ENCODE data around the gene DAB1.

DNA sequence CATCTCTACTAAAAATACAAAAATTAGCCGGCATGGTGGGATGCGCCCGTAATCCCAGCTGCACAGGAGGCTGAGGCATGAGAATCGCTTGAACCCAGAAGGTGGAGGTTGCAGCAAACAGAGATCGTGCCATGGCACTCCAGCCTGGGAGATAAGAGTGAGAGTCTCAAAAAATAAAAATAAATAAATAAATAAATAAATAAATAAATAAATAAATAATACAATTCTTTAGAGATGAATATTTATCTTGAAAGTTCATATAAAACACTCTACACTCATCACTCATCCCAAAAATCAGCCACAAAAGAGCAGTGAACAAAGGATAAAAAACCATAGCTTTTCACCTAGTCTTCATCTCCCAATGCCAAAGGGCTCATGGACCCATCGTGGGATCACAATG lies 295.9 kb downstream of the DAB1 start:
- TF ChIP-seq, protein P1, sequence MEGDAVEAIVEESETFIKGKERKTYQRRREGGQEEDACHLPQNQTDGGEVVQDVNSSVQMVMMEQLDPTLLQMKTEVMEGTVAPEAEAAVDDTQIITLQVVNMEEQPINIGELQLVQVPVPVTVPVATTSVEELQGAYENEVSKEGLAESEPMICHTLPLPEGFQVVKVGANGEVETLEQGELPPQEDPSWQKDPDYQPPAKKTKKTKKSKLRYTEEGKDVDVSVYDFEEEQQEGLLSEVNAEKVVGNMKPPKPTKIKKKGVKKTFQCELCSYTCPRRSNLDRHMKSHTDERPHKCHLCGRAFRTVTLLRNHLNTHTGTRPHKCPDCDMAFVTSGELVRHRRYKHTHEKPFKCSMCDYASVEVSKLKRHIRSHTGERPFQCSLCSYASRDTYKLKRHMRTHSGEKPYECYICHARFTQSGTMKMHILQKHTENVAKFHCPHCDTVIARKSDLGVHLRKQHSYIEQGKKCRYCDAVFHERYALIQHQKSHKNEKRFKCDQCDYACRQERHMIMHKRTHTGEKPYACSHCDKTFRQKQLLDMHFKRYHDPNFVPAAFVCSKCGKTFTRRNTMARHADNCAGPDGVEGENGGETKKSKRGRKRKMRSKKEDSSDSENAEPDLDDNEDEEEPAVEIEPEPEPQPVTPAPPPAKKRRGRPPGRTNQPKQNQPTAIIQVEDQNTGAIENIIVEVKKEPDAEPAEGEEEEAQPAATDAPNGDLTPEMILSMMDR (IDR thresholded peaks at IDR 0.05; ENCODE audit: insufficient read depth, low read length): no peak
- TF ChIP-seq, protein P2, sequence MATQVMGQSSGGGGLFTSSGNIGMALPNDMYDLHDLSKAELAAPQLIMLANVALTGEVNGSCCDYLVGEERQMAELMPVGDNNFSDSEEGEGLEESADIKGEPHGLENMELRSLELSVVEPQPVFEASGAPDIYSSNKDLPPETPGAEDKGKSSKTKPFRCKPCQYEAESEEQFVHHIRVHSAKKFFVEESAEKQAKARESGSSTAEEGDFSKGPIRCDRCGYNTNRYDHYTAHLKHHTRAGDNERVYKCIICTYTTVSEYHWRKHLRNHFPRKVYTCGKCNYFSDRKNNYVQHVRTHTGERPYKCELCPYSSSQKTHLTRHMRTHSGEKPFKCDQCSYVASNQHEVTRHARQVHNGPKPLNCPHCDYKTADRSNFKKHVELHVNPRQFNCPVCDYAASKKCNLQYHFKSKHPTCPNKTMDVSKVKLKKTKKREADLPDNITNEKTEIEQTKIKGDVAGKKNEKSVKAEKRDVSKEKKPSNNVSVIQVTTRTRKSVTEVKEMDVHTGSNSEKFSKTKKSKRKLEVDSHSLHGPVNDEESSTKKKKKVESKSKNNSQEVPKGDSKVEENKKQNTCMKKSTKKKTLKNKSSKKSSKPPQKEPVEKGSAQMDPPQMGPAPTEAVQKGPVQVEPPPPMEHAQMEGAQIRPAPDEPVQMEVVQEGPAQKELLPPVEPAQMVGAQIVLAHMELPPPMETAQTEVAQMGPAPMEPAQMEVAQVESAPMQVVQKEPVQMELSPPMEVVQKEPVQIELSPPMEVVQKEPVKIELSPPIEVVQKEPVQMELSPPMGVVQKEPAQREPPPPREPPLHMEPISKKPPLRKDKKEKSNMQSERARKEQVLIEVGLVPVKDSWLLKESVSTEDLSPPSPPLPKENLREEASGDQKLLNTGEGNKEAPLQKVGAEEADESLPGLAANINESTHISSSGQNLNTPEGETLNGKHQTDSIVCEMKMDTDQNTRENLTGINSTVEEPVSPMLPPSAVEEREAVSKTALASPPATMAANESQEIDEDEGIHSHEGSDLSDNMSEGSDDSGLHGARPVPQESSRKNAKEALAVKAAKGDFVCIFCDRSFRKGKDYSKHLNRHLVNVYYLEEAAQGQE (IDR thresholded peaks at IDR 0.05; ENCODE audit: insufficient replicate concordance, low read depth): no peak
- TF ChIP-seq GABPA (IDR thresholded peaks at IDR 0.05; ENCODE audit: low read depth): no peak

Data from HL-60 (cell line).